Nephron (organoid): ENCODE measurements around the gene MYO3A.

ENCODE experiments used
- H3K27ac Mint-ChIP-seq, 3 experiments: 2 replicates each; pipeline ENCODE4 v1.8.0; 2020; ENCODE audit warnings: mixed read lengths in 3 of 3, mild to moderate bottlenecking in 2 of 3, moderate library complexity in 1 of 3
- H3K27me3 Mint-ChIP-seq: 2 replicates; pipeline ENCODE4 v1.8.0; 2021; ENCODE audit warnings: low read depth, mild to moderate bottlenecking, moderate library complexity, mixed read lengths
- H3K36me3 Mint-ChIP-seq: 2 replicates; pipeline ENCODE4 v1.8.0; 2020; ENCODE audit warnings: low read depth, mixed read lengths
- H3K4me1 Mint-ChIP-seq: 2 replicates; pipeline ENCODE4 v1.8.0; 2020; ENCODE audit warnings: mixed read lengths
- H3K4me3 Mint-ChIP-seq, 3 experiments: 2 replicates each; pipeline ENCODE4 v1.8.0; 2020; ENCODE audit warnings: mild to moderate bottlenecking in 3 of 3, mixed read lengths in 3 of 3, moderate library complexity in 2 of 3
- H3K9me3 Mint-ChIP-seq: 2 replicates; pipeline ENCODE4 v1.8.0; 2020; ENCODE audit warnings: mixed read lengths
- CTCF ChIP-seq, 3 experiments: fragments of 200-600 bp; sonication (generic); IDR thresholded peaks; one replicate each; pipeline ENCODE4 v1.5.0; 2021; ENCODE audit warnings: antibody characterized with exemption in 3 of 3; ENCODE audit not compliant: unreplicated experiment in 3 of 3

Gene MYO3A

GRCh38 chr10:26044141-26044749 is 110.2 kb downstream of the MYO3A start:
- no peak overlapping the region for H3K4me3 Mint-ChIP-seq
- H3K36me3 Mint-ChIP-seq: no peaks in the 10 kb centered on the region
- no peak for TF ChIP-seq CTCF (IDR thresholded peaks at IDR 0.05; ENCODE audit: unreplicated experiment in 3 of 3)

GRCh38 chr10:26046073-26046700 is 112.2 kb downstream of the MYO3A start:
- Mint-ChIP-seq H3K27me3 (peaks cover 5% of the 10 kb centered on the region), H3K27ac (no peak overlapping the region), H3K9me3 (no peaks in the 10 kb centered on the region), H3K4me3 (no peak overlapping the region), H3K36me3 (no peaks in the 10 kb centered on the region), H3K4me1 (peaks cover 10% of the 10 kb centered on the region)
- TF ChIP-seq CTCF (IDR thresholded peaks at IDR 0.05; ENCODE audit: unreplicated experiment in 3 of 3): no peak

More at GRCh38 chr10:26044141-26044749, 110.2 kb downstream of the MYO3A start:
- peak overlapping the region in 1 of 3 experiments; percentile 15 for H3K27ac Mint-ChIP-seq
- no peaks in the 10 kb centered on the region for H3K9me3 Mint-ChIP-seq
- H3K27me3 Mint-ChIP-seq: peaks cover 5% of the 10 kb centered on the region
- peaks cover 10% of the 10 kb centered on the region for H3K4me1 Mint-ChIP-seq

DNA sequence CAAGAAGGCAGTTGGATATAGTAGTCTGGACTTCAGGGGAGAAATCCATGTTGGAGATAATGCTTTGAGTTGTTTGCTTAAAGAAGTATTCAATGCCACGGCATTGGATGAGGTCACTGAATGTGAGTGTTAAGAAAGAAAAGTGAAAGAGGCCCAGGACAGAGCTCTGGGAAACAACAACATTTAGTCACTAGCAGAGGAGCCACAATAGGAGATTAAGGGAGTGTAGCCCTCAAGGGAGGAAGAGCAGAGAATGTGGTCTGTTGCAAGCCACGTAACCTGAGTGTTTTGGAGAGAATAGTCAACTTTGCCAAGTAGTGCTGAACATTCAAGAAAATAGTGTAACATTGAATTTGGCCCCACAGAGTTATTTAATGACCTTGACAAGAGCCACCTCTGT is 114.7 kb downstream of the MYO3A start:
- Mint-ChIP-seq H3K27ac (no peak overlapping the region), H3K4me3 (no peak overlapping the region), H3K9me3 (no peaks in the 10 kb centered on the region), H3K4me1 (peaks cover 9% of the 10 kb centered on the region), H3K36me3 (no peaks in the 10 kb centered on the region), H3K27me3 (peaks cover 5% of the 10 kb centered on the region)
- no peak for TF ChIP-seq CTCF (IDR thresholded peaks at IDR 0.05; ENCODE audit: unreplicated experiment in 3 of 3)

GRCh38 chr10:26052326-26052725 is 118.3 kb downstream of the MYO3A start:
- Mint-ChIP-seq H3K9me3 (peaks cover 3% of the 10 kb centered on the region), H3K27ac (no peak overlapping the region), H3K4me1 (no peaks in the 10 kb centered on the region), H3K4me3 (no peak overlapping the region), H3K36me3 (no peaks in the 10 kb centered on the region), H3K27me3 (no peaks in the 10 kb centered on the region)
- TF ChIP-seq CTCF (IDR thresholded peaks at IDR 0.05; ENCODE audit: unreplicated experiment in 3 of 3): no peak

DNA sequence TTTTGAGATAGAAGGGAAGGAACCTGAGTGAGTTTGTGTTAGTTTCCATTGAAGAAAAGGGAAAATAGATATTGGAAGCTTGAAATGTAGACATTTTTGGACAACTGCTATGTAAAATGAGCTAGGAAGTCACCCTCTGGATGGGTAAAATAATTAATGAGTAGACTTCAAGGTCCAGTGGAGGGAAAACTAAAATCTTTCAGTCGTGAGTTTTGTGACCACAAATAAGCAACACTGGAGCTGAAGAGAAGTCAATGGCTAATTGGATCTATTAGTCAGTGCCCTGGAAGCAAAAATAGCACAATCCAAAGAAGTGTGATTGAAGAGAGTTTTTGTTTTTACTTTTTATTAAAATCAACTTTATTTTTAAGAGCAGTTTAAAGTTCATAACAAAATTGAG is 123.4 kb downstream of the MYO3A start:
- Mint-ChIP-seq H3K9me3 (peaks cover 3% of the 10 kb centered on the region), H3K4me3 (no peak overlapping the region), H3K27me3 (no peaks in the 10 kb centered on the region), H3K4me1 (no peaks in the 10 kb centered on the region), H3K27ac (no peak overlapping the region), H3K36me3 (no peaks in the 10 kb centered on the region)
- no peak for TF ChIP-seq CTCF (IDR thresholded peaks at IDR 0.05; ENCODE audit: unreplicated experiment in 3 of 3)

GRCh38 chr10:26064106-26064505 is 130.1 kb downstream of the MYO3A start:
- no peaks in the 10 kb centered on the region for H3K4me1 Mint-ChIP-seq
- no peaks in the 10 kb centered on the region for H3K27me3 Mint-ChIP-seq
- no peak overlapping the region for H3K4me3 Mint-ChIP-seq
- H3K9me3 Mint-ChIP-seq: no peaks in the 10 kb centered on the region
- no peak for TF ChIP-seq CTCF (IDR thresholded peaks at IDR 0.05; ENCODE audit: unreplicated experiment in 3 of 3)
- no peaks in the 10 kb centered on the region for H3K36me3 Mint-ChIP-seq
- H3K27ac Mint-ChIP-seq: no peak overlapping the region
